NCI-H345 treated with DMSO at 0.1 percent for 48 hours (cell line): ENCODE measurements around the gene PNP.

Experiments
- DNase-seq: peaks from one replicate; lab custom pipeline; 2025; ENCODE audit not compliant: unreplicated experiment; lab: John Stamatoyannopoulos, UW

PNP gene

DNA sequence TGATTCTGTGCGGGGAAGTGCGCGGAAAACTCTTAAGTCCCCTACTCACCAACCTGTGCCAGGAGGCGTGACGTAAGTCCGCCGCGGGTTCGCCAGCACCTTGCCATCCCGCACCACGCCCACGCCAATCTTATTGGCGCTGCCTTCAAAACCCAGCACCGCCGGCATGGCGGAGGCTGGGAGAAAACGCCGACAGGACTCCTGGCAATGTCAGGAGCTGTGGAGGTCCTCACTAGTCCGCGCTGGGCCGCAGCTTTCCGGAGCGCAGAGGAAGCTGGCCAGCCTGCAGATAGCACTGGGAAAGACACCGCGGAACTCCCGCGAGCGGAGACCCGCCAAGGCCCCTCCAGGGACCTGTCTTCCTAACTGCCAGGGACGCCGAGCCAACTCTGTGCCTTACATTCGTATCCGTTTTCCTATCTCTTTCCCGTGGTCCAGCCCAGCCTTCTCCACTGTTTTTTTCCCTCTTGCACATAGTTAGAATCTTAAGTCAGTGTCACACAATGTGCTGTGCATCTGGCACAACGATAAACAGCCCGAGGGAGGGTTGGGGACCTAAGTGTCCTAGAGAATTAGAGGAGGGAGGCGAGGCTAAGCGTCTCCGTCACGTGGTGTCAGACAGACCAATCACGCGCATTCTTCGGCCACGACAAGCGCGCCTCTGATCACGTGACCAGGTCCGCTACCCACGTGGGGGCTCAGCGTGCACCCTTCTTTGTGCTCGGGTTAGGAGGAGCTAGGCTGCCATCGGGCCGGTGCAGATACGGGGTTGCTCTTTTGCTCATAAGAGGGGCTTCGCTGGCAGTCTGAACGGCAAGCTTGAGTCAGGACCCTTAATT lies 14.5 kb upstream of the PNP start, which contains the start of the genes APEX1 and OSGEP:
TSS of gene APEX1 (plus strand) at position 711 of the 839 bp plus-strand sequence. CDS start 420 bp downstream, outside the sequence.
TSS of gene OSGEP (minus strand) at position 297 of the 839 bp plus-strand sequence. CDS start at position 168, 129 bp downstream.
- peak; percentile 98 for DNase-seq

DNA sequence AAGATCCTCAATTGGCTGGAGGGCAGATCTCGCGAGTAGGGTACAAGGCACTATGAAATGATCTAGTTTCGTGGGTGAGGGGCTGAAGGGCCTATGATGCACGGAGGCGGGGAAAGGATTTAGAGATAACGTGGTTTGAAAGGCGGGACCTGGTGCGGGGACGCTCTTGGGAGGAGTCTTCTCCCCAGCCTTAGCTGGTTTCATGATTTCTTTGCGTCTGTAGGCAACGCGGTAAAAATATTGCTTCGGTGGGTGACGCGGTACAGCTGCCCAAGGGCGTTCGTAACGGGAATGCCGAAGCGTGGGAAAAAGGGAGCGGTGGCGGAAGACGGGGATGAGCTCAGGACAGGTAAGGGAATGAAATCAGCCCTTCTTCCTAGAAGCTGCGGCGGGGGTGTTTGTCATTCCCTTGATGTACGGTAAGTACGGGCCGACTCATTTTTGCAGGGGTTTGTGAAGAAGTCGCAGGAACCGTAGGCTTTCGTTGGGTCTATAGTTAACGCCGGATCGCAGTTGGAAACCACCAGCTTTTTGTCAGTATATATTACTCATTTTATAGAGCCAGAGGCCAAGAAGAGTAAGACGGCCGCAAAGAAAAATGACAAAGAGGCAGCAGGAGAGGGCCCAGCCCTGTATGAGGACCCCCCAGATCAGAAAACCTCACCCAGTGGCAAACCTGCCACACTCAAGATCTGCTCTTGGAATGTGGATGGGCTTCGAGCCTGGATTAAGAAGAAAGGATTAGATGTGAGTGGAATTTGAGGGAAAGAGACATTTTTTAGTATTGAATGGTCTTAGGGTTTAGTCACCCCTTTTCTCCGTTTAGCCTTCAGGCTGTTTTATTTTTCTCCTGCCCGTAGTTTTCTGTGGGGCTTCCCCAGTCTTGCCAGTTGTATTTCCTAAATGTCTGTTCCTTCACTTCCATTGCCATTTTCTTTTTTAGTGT lies 13.6 kb upstream of the PNP start:
- DNase-seq = no peak

DNA sequence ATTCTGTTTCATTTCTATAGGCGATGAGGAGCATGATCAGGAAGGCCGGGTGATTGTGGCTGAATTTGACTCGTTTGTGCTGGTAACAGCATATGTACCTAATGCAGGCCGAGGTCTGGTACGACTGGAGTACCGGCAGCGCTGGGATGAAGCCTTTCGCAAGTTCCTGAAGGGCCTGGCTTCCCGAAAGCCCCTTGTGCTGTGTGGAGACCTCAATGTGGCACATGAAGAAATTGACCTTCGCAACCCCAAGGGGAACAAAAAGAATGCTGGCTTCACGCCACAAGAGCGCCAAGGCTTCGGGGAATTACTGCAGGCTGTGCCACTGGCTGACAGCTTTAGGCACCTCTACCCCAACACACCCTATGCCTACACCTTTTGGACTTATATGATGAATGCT lies 12.2 kb upstream of the PNP start:
- DNase-seq = no peak

DNA sequence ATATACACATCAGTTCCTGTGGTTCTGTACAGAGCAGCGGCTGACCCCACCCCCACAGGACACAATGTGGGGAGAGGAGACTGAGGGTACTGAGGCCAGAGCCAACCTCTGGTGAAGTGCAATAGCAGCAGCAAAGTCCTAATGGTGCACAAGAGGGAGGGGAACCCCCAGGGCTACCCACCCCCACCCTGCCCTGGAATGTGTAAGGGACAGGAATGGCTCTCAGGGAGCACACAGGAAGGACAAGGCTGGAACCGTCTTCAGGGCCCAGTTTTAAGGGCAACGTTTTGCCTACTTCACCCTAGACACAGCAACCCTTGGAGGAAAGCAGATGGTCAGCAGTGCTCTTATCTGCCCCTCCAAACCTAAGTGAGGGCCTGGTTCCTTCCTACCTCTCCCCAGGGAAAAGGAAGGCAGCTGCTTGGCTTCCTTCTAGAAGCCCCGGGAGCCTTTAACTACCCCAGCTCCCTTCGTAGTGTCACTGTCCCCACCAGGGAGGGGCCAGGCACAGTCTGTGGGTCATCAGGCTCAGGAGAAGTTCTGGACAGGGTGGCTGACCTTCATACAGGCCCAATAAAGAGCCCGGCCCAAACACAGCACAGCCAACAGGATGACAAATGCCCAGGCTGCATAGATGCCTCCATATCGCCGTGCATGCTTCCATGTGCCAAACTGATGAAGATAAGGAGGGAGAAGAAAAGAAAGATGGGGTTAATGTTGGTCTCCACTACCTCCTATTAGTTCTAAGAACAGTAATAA lies 11.0 kb upstream of the PNP start:
- no peak for DNase-seq

DNA sequence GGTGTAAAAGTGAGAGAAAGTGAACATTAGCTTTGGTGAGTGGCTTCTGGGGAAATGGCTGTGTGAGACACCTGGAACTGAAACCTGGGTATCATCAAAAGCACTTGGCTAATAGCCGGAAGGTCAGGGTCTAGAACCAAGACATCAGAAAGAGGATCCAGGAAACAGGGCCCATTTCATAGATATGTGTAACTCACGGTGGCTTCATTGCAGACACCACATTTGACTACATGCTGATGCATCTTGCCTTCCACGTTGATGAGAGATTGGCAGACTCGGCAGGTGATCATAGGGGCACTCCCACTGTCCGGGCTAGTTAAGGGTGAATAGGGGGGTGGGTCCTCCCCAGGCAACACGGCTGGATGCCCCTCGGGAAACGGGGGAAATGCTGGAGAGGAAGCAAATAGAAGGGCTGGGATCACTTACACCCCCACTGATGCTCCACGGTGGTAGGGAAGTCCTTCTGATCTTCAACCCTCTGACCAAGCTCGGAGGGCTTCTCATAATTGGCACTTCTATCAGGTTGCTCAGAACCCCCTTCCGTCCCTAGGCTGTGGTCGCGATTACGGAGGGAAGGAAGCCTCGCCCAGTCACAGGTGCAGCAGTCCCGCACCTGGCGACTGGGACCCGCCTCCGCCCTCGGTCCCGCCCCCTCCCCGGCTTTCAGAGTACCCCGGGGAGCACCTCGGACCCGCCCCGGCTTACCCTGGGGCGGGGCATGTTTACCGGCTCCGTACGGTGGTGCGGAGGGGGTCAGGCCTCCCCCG lies 8.6 kb upstream of the PNP start:
- peak; percentile 16 for DNase-seq

DNA sequence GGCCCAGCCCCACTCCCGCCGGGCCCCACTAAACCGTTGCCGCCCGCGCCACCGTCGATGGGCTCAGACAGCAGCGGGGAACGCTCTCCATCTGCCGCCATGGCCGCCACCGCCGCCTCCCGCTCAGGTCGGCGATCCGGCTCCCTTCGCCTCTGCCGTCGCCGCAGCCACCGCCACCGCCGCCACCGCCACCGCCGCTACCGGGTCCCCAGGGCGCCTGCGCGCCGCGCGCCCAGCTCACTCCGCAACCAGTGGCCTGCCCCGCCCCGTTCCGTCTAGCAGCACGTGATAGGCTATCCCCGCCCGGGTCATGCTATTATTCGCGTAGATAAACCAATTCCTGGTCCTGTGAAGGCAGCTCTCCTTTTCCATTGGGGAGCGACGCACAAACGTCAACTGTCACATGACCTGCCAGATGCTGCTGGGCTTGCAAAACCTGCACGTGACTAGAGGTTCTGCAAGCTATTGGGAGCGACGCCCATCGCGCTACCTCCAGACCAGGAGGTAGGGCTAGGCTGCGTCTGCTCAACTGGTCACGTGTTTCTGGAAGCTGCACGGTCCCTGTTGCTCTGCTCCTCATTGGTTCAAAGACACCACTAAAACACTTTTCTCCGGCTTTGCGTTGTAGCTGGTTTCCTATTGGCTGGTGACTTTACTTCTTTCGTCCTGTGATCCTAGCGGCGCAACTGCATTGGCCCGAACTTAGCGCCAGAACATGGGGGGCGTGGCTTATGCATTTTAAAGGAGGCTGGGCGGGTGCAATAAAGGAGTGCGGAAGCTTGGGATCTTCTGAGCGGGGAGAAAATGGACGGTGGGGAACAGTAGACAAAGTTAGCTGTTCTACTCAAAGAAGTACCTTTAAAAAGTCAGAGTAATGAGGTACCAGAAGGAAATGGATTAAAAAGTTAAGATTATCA lies 7.7 kb upstream of the PNP start, which contains the start of gene PIP4P1:
TSS of gene PIP4P1 (minus strand) at position 210 of the 917 bp plus-strand sequence. CDS start at position 101, 109 bp downstream.
- DNase-seq = peak; percentile 100

DNA sequence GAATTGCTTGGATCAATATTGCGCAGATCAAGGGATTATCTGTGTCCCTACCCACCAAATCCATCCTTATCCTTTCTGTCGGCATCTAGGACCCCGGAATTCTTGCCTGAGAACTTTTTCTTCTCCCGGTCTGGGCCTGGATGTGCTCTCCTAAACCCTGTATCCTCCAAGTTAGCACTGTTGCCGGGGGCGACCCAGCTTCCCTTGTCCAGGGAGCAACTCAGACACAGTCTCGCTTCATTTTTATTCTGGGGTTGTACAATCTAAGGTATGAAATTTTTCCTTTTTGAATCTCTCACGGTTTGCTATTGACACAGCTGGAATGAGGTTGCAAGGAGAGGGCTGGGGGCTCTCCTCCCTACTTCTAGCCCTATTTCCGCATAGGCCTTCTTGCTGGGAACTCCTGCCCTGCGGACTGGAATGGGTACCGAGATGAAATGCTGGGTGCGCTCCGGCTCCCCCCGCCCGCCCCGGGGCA lies 403 bp upstream of the PNP start:
- no peak for DNase-seq

DNA sequence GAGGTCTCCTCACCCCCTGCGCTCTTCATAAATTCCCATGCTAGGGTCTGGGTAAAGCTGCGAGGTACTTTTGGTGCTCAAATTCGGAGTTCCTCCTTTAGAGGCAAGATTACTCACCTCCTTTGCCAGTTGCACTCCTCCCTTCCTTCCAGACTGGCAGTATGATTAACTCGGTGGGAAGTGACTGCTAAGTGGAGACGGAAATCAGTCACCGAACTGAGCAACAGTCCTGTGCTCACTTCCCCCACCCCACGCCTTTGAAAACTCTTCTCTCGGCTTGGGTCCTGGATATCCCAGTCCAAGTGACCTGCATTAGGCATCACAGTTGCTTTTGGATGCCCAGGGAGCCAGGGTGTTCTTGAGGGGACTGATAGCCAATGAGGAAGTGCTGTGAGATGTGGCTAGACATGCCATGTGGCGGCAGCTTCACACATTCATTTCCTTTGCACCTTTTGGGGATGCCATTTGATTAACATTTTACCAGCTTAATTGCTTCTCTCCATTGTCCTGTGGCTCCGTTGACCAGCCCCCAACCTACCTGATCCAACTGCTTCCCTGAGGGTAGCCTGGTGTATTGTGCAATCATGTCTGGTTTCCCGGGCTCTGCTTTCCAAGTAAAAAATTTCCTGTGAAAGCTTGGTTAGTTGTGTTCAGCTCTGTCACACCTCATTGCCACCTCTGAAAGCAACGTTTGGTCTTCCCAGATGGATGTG lies 840 bp downstream of the PNP start:
- peak; percentile 20 for DNase-seq

DNA sequence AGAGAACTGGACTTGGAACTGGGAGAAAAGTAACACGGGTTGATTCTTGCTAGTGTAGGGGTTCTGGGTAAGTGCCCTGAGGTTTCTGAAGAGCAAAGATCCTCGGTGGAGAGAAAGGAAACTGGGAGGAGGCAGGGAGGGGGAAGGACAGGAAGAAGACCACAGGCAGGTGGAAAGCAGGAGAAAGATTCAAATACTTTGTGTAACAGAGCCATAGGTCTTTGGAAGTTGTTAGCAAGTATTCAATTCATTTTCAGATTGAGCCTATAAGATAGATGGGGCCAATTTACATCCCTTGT lies 1.3 kb downstream of the PNP start:
- DNase-seq = peak; percentile 4

DNA sequence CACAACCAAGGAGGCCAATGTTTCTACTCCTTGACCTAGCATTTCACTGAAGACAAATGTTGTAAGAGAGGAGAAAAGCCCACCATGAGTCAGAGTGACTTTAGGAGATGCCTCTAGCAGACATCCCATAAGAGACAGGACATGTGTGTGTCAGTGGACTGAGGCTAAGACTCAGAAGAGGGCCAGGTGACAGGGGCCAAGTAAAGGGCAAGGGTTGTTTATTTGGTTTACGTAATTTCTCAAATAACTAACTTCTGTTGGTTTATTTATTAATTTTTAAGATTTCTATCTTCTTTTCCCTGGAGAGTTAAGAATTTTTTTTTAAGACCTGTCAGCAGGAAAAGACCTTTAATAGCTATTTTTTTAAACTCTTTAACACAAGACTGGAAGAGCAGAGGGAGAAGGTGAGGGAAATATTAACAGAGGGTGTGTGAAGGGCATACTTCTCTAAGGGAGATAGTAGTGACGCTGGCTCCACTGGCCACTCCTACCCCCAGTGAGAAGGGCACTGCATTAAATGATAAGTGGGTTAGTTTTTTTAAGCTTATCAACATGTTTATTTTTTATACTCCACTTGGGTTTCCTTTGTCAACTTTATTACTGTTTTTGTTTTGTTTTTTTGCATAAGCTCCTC lies 3.4 kb downstream of the PNP start:
- DNase-seq = no peak

DNA sequence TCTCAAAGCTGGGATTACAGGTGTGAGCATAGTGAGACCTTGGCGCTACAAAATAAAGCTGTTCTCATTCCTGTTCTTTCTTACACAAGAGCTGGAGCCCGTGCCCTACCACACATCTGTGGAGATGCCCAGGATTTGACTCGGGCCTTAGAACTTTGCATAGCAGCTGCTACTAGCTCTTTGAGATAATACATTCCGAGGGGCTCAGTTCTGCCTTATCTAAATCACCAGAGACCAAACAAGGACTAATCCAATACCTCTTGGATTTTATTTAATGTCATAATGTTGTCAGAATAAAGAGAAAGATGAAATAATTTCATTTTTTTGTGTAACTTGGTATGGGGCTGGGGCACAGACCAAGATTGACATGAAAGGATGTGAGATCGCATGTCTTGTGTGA lies 7.6 kb downstream of the PNP start:
- DNase-seq = no peak

DNA sequence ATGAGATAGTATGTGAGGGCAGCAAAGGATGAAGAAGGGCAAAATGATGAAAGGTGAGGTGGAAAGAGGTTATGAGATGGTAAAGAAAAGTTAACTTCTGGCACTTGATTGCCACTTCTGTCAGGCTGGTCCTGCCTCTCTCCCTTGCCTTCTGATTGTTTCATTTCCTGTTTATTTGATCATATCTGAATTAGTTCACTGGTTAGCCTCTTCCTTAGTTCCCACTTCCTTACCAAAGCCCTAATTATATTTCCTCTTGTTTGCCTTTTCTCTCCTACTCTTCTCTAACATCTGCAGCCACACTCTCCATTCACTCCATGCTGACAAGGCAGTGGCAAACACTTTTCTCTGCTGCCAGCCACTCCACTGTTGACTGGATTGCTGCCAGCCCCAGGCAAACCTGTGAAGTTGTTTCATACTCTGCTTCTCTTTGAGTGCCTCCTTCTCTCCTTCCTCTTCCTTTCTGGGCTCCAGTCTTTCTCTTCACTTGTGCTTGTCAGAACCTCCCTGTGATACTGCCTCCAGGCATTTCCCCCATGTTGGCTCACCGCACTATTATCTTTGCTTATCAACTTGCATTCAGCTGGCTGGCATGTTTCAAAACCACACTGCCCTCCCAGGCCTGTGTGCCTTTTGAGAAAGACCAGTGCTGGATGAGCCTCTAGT lies 8.1 kb downstream of the PNP start:
- peak; percentile 3 for DNase-seq

DNA sequence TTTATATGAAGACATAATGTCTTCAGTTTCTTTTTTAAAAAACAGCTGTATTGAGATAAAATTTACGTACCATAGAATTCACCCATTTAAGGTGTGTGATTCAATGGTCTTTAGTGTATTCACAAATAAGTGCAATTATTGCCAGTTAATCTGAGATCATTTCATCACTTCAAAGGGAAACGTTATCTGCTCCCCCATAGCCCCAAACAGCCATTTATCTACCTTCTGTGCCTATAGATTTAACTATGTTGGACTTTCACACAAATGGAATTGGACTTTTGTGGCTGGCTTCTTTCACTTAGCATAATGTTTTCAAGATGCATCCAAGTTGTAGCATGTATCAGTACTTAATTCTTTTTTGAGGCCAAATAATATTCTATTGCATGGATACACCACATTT lies 9.7 kb downstream of the PNP start:
- DNase-seq = no peak

DNA sequence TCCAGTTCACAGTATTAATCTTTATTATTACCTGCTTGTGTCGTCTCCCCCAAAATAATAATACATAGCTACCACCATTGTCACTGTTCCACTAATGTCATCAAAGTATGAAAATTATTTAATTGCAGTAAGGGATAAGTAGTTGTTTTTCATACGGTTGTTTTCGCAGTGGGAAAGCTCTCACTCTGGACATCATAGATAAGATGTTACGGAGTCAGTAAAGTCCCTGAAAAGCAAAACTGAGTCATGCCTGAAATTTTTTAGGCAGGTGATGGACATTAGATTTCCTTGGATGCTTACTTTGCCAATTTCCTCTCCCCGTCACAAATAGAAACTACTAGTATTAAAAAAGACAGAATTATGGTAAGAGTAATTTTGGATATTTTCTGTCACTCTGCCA lies 13.2 kb downstream of the PNP start:
- no peak for DNase-seq

DNA sequence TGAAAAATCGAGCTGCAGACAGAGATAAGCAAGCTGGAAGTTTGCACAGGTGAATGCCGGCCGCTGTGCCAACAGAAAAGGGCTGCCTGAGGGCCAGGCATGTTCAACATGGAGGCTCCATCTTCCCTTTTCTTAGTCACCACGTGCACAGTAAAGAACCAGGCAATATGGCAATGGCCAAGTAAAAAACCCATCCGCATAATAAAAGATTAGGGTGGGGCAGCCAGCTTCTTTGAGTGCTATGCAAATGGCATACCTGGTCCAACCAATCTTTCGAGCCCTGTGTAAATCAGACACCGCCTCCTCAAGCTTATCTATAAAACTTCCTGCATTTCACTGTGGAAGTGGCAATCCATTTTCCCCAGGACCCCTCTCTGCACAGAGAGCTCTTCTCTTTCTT lies 16.7 kb downstream of the PNP start:
- no peak for DNase-seq

DNA sequence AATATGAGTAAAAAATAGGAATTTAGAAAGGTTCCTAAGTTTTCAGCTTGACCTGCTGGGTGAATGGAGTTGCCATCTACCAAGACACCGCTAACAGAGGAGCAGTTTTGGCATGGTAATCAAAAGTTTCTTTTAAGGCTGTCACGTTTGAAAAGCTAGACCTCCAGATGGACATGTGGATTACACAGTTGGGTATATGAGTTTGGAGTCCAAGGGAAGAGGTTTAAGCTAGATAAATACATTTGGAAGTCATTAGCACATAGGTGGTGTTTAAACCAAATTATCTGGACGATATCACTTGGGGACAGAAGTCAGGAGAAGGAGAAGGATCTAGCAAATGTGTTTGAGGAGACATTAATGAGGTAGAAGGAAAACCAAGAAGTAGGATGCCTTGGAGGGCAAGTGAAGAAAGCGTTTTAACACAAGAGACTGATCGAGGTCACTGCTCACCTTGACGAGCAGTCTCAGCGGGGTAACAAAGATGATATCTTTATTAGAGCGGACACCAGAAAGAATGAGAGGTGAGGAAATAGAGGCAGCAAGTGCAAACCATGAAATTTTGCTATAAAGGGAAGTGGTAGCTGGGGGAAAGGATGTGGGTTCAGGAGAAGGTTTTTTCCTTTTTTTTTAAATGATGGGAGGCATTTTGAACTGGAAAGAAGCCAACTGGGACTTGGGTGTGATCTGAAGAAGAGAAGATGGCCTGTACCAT lies 17.6 kb downstream of the PNP start:
- no peak for DNase-seq

DNA sequence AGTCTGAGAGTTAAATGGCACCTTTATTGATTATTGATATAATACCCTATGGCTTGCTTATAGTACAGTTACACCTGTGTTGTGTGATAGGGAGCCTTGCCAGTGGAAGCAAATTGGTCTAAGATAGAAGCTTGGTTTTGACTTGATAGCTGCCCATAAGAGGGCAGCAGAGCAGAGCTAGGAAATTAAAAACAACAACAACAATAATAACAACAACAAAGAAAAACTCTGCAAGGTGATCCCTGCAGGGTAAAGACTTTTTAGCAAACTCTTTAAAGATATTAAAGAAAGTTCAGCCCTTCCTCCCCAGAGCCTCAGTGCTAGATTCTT lies 18.2 kb downstream of the PNP start:
- DNase-seq = no peak
